ENCODE data around the gene MAP1B.

The MAP1B gene

GRCh38 chr5:72235725-72236124 is 128.4 kb downstream of the MAP1B start:
- DNase-seq (ENCODE audit: low read depth in 2 of 2) = peak in 1 of 2 donors; percentile 16
- TF ChIP-seq, protein P1, sequence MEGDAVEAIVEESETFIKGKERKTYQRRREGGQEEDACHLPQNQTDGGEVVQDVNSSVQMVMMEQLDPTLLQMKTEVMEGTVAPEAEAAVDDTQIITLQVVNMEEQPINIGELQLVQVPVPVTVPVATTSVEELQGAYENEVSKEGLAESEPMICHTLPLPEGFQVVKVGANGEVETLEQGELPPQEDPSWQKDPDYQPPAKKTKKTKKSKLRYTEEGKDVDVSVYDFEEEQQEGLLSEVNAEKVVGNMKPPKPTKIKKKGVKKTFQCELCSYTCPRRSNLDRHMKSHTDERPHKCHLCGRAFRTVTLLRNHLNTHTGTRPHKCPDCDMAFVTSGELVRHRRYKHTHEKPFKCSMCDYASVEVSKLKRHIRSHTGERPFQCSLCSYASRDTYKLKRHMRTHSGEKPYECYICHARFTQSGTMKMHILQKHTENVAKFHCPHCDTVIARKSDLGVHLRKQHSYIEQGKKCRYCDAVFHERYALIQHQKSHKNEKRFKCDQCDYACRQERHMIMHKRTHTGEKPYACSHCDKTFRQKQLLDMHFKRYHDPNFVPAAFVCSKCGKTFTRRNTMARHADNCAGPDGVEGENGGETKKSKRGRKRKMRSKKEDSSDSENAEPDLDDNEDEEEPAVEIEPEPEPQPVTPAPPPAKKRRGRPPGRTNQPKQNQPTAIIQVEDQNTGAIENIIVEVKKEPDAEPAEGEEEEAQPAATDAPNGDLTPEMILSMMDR (IDR thresholded peaks at IDR 0.05; ENCODE audit: low read depth, low read length) = no peak
- H3K4me3 ChIP-seq (replicated peaks in 1 of 2; ENCODE audit: low read depth in 2 of 2, low read length in 2 of 2) = no peak overlapping the region

GRCh38 chr5:72237415-72237814 is 130.1 kb downstream of the MAP1B start:
- H3K4me3 ChIP-seq (replicated peaks in 1 of 2; ENCODE audit: low read depth in 2 of 2, low read length in 2 of 2) = no peak overlapping the region
- peak in 1 of 2 donors; percentile 13 for DNase-seq (ENCODE audit: low read depth in 2 of 2)
- TF ChIP-seq, protein P1 (IDR thresholded peaks at IDR 0.05; ENCODE audit: low read depth, low read length) = no peak

DNA sequence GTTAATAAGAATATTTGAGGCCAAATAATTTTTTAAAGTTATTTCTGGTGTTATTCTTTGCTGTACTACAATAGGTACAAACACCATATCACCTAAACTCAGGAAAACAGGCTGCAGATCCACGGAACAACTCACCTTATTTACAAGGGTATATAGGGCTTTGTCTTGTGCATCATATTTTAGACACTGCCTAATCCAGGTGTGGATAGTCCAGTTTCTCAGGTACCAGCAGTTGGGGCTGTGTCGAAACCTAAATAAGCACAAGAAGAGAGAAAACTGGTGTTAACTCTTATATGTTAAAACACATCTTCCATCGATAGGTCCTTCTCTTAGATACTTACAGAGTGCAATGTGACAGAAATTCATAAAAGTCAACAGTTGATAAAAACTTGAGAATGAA is 130.6 kb downstream of the MAP1B start:
- no peak for DNase-seq (ENCODE audit: low read depth in 2 of 2)
- TF ChIP-seq, protein P1 (IDR thresholded peaks at IDR 0.05; ENCODE audit: low read depth, low read length) = no peak
- no peak overlapping the region for H3K4me3 ChIP-seq (replicated peaks in 1 of 2; ENCODE audit: low read depth in 2 of 2, low read length in 2 of 2)

GRCh38 chr5:72238712-72239445 is 131.6 kb downstream of the MAP1B start:
- TF ChIP-seq, protein P1 (IDR thresholded peaks at IDR 0.05; ENCODE audit: low read depth, low read length) = no peak
- H3K4me3 ChIP-seq (replicated peaks in 1 of 2; ENCODE audit: low read depth in 2 of 2, low read length in 2 of 2) = no peak overlapping the region
- no peak for DNase-seq (ENCODE audit: low read depth in 2 of 2)

DNA sequence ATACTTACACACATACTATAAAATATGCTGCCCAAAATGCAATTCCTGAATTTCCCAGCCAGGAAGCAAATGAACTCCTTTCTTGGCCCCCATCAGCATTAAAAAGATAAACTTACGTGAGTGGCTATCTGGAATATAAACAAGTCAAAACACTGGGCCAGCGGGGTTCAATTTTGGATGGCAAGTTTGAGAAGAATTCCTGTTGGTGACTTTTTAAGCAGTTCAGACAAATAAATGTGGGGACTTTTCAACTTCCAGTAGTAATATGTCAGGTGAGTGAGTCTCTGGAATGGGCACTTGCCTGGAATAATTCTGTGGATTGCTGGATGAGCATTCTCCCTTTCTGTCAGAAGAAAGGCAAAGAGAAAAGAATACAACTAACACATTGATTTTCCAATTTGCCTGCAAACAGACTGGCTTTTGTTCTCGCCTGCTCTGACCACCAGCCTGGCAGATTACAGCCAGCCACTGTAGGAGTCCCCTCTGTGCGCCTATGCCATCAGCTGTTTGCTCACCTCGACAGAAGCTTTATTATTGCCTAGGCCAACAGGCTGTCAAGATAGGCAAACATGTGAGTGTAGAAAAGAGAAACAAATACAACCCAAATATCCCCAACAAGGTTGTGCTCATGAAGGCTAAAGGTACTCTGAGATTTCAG is 134.2 kb downstream of the MAP1B start:
- H3K4me3 ChIP-seq (replicated peaks in 1 of 2; ENCODE audit: low read depth in 2 of 2, low read length in 2 of 2) = no peak overlapping the region
- no peak for DNase-seq (ENCODE audit: low read depth in 2 of 2)

DNA sequence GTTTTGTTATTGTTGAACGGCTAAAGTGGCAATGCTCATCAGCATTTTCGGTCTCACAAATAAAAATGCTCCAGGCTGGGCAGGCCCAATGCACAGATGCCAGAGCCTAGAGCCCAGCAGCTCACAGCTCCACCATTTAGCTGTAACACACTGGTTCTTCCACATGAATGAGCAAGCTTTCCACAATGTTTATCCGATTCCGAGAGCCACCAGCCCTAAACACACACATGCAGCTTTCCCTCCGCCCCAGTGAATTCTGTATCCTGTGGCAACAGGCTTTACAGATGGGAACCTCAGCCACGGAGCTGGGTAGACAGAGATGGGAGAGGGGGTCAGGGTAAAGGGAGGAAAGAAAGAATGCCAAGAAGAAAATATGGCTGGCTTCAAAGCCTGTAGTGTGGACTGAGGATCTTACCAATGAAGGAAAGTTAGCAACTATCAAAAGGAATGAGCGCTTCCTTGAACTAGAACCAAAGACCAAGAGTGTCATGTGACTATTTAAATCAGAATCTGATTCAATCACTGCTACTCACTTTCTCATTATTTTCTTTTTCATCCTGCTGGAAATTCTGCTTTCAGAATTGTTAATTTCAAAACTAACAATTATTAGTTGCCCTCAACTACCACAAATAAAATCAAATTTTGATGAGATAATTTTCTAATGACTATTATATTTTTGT is 135.7 kb downstream of the MAP1B start:
- no peak for DNase-seq (ENCODE audit: low read depth in 2 of 2)
- H3K4me3 ChIP-seq (replicated peaks in 1 of 2; ENCODE audit: low read depth in 2 of 2, low read length in 2 of 2) = no peak overlapping the region
- TF ChIP-seq, protein P1 (IDR thresholded peaks at IDR 0.05; ENCODE audit: low read depth, low read length) = no peak

More for the DNA sequence above, 134.2 kb downstream of the MAP1B start:
- TF ChIP-seq, protein P1 (IDR thresholded peaks at IDR 0.05; ENCODE audit: low read depth, low read length) = no peak

Data from cardiac fibroblast (primary cell).